Measurements from ENCODE around the gene PPIL6.

PPIL6 gene

GRCh38 chr6:109397020-109397419 is 43.4 kb downstream of the PPIL6 start:
- DNase-seq (ENCODE audit: low spot score) = no peak
- no peak for TF ChIP-seq CTCF (IDR thresholded peaks at IDR 0.05)
- H3K4me3 ChIP-seq = no peak overlapping the region
- H3K27ac ChIP-seq = no peak overlapping the region

DNA sequence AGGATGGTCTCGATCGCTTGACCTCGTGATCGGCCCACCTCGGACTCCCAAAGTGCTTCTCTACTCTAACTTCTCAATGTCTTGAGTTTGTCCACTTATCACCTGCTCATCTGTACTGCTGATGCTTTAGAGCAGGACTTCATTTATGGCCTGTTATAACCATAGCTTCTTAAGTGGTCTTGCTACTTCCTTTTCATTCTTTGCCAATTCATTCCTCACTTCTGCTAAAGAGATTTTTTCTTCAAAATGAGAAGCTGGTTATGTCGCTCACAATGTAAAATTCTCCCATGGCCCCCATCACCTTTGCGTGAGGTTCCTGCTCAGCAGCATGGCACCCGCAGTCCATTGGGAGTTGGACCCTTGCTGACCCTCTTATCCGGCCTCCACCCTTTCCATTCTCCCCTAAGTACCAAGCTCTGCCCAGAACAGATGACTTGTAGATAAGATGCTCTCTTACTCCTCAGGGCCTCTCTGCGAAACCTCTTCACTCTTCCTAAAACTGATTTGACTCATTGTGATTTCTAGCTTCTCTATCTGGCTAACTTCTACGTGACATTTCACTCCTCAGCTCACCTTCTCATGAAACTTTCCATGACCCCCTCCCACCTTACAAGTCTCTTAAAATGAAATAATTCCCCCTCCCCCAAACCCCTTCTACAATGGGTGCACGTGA is 44.2 kb downstream of the PPIL6 start:
- no peak overlapping the region for H3K4me3 ChIP-seq
- H3K27ac ChIP-seq = no peak overlapping the region
- TF ChIP-seq CTCF (IDR thresholded peaks at IDR 0.05) = no peak
- no peak for DNase-seq (ENCODE audit: low spot score)

DNA sequence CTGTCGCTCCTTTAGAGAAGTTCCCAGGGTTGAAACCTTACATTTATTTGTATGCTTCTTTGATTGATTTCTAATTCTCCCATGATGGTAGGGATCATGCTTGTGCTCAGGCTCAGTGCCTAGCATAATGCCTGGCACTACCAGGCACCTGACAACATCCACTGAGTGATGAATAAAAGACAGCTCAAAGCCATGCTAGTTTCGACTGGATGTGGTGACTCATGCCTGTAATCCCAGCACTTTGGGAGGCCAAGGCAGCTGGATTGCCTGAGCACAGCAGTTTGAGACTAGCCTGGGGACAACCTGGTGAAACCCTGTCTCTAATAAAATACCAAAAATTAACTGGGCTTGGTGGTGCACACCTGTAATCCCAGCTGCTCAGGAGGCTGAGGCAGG is 46.5 kb downstream of the PPIL6 start:
- no peak overlapping the region for H3K27ac ChIP-seq
- no peak for TF ChIP-seq CTCF (IDR thresholded peaks at IDR 0.05)
- no peak for DNase-seq (ENCODE audit: low spot score)
- H3K4me3 ChIP-seq = no peak overlapping the region

DNA sequence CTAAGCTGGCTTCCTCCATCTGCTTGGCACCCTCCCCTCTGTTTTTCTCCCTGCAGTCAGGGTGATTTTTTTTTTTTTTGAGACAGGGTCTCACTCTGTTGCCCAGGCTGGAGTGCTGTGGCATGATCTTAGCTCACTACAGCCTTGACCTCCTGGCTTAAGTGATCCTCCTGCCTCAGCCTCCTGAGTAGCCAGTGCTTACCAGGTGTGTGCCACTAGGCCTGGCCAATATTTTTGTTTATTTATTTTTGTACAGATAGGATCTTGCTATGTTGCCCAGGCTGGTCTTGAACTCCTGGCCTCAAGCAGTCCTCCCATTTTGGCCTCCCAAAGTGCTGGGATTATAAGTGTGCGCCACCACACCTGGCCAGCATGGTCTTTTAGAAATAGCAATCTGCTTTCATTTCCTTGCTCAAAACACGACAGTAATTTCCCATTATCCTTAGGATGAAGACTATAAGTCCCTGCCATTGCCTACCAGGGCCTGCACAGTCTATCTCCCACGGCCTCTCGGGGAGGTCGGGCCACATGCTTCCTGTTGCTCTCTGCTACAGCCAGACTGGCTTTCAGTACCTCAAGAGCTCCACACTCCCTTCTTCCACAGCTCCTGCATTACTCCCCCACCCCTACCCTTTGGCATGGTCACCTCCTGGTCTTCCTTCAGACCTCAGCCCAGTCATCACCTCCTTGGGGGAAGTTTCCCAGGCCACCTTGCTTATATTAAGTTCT is 47.1 kb downstream of the PPIL6 start:
- H3K27ac ChIP-seq = no peak overlapping the region
- H3K4me3 ChIP-seq = no peak overlapping the region
- DNase-seq (ENCODE audit: low spot score) = no peak
- TF ChIP-seq CTCF (IDR thresholded peaks at IDR 0.05) = no peak

GRCh38 chr6:109389650-109390274 is 50.7 kb downstream of the PPIL6 start:
- no peak overlapping the region for H3K27ac ChIP-seq
- no peak for DNase-seq (ENCODE audit: low spot score)
- H3K4me3 ChIP-seq = no peak overlapping the region
- TF ChIP-seq CTCF (IDR thresholded peaks at IDR 0.05) = no peak

GRCh38 chr6:109388265-109388664 is 52.2 kb downstream of the PPIL6 start:
- H3K4me3 ChIP-seq = no peak overlapping the region
- H3K27ac ChIP-seq = no peak overlapping the region
- TF ChIP-seq CTCF (IDR thresholded peaks at IDR 0.05) = no peak
- no peak for DNase-seq (ENCODE audit: low spot score)
